Stimulated activated naive CD8-positive, alpha-beta T cell treated with anti-CD3 and anti-CD28 coated beads, Interleukin-15, Interleukin-2, amounts not matched to agents 100 ng/mL and 50 ng/mL, for 24 hours (primary cell): Measurements from ENCODE around the gene ZFYVE28.

Source experiments
- H3K27ac Mint-ChIP-seq: one replicate; pipeline ENCODE4 v1.8.0; 2021; ENCODE audit warnings: mild to moderate bottlenecking, mixed read lengths
- H3K27me3 Mint-ChIP-seq: one replicate; pipeline ENCODE4 v1.8.0; 2021; ENCODE audit warnings: mixed read lengths
- H3K36me3 Mint-ChIP-seq: one replicate; pipeline ENCODE4 v1.8.0; 2021; ENCODE audit warnings: low read depth, mixed read lengths
- H3K4me1 Mint-ChIP-seq: one replicate; pipeline ENCODE4 v1.8.0; 2021; ENCODE audit warnings: low read depth, mixed read lengths
- H3K4me3 Mint-ChIP-seq: one replicate; pipeline ENCODE4 v1.8.0; 2021; ENCODE audit warnings: mild to moderate bottlenecking, mixed read lengths
- H3K9me3 Mint-ChIP-seq: one replicate; pipeline ENCODE4 v1.8.0; 2021; ENCODE audit warnings: mixed read lengths

Gene ZFYVE28

GRCh38 chr4:2261110-2261852 is 157.2 kb downstream of the ZFYVE28 start:
- no peaks in the 10 kb centered on the region for H3K36me3 Mint-ChIP-seq
- no peaks in the 10 kb centered on the region for H3K9me3 Mint-ChIP-seq
- no peaks in the 10 kb centered on the region for H3K27me3 Mint-ChIP-seq
- H3K27ac Mint-ChIP-seq, result no peak overlapping the region
- H3K4me1 Mint-ChIP-seq, result no peaks in the 10 kb centered on the region
- peak overlapping the region; percentile 51 for H3K4me3 Mint-ChIP-seq

- Mint-ChIP-seq H3K36me3 (no peaks in the 10 kb centered on the region), H3K9me3 (no peaks in the 10 kb centered on the region), H3K27ac (no peak overlapping the region), H3K4me1 (no peaks in the 10 kb centered on the region), H3K27me3 (no peaks in the 10 kb centered on the region), H3K4me3 (peak overlapping the region; percentile 51)
These were observed 157.9 kb downstream of the ZFYVE28 start for GRCh38 chr4:2260344-2261109.

GRCh38 chr4:2259541-2260343 is 158.7 kb downstream of the ZFYVE28 start:
- H3K27me3 Mint-ChIP-seq, result no peaks in the 10 kb centered on the region
- H3K36me3 Mint-ChIP-seq, result no peaks in the 10 kb centered on the region
- H3K4me3 Mint-ChIP-seq, result peak overlapping the region; percentile 51
- no peak overlapping the region for H3K27ac Mint-ChIP-seq
- no peaks in the 10 kb centered on the region for H3K4me1 Mint-ChIP-seq
- no peaks in the 10 kb centered on the region for H3K9me3 Mint-ChIP-seq

- Mint-ChIP-seq H3K36me3 (no peaks in the 10 kb centered on the region), H3K27ac (no peak overlapping the region), H3K4me1 (no peaks in the 10 kb centered on the region), H3K4me3 (no peak overlapping the region), H3K27me3 (no peaks in the 10 kb centered on the region), H3K9me3 (no peaks in the 10 kb centered on the region)
These were observed 159.4 kb downstream of the ZFYVE28 start for GRCh38 chr4:2259036-2259540.

GRCh38 chr4:2258091-2259035 is 160.1 kb downstream of the ZFYVE28 start:
- no peaks in the 10 kb centered on the region for H3K9me3 Mint-ChIP-seq
- H3K4me3 Mint-ChIP-seq, result no peak overlapping the region
- no peaks in the 10 kb centered on the region for H3K27me3 Mint-ChIP-seq
- no peak overlapping the region for H3K27ac Mint-ChIP-seq
- H3K36me3 Mint-ChIP-seq, result no peaks in the 10 kb centered on the region
- H3K4me1 Mint-ChIP-seq, result no peaks in the 10 kb centered on the region

- no peaks in the 10 kb centered on the region for H3K4me1 Mint-ChIP-seq
- no peaks in the 10 kb centered on the region for H3K9me3 Mint-ChIP-seq
- no peak overlapping the region for H3K27ac Mint-ChIP-seq
- no peaks in the 10 kb centered on the region for H3K27me3 Mint-ChIP-seq
- H3K4me3 Mint-ChIP-seq, result no peak overlapping the region
- H3K36me3 Mint-ChIP-seq, result no peaks in the 10 kb centered on the region
These were observed 160.9 kb downstream of the ZFYVE28 start for GRCh38 chr4:2257361-2258081.

- no peaks in the 10 kb centered on the region for H3K4me1 Mint-ChIP-seq
- H3K36me3 Mint-ChIP-seq, result no peaks in the 10 kb centered on the region
- H3K27me3 Mint-ChIP-seq, result no peaks in the 10 kb centered on the region
- no peak overlapping the region for H3K27ac Mint-ChIP-seq
- H3K9me3 Mint-ChIP-seq, result no peaks in the 10 kb centered on the region
- no peak overlapping the region for H3K4me3 Mint-ChIP-seq
These were observed 161.7 kb downstream of the ZFYVE28 start for GRCh38 chr4:2256781-2257191.

GRCh38 chr4:2256156-2256731 is 162.2 kb downstream of the ZFYVE28 start:
- Mint-ChIP-seq H3K36me3 (no peaks in the 10 kb centered on the region), H3K4me3 (no peak overlapping the region), H3K9me3 (no peaks in the 10 kb centered on the region), H3K4me1 (no peaks in the 10 kb centered on the region), H3K27ac (no peak overlapping the region), H3K27me3 (no peaks in the 10 kb centered on the region)

GRCh38 chr4:2255501-2256155 is 162.8 kb downstream of the ZFYVE28 start:
- Mint-ChIP-seq H3K9me3 (no peaks in the 10 kb centered on the region), H3K27me3 (no peaks in the 10 kb centered on the region), H3K4me1 (no peaks in the 10 kb centered on the region), H3K27ac (no peak overlapping the region), H3K4me3 (no peak overlapping the region), H3K36me3 (no peaks in the 10 kb centered on the region)

- Mint-ChIP-seq H3K4me3 (no peak overlapping the region), H3K27me3 (no peaks in the 10 kb centered on the region), H3K36me3 (no peaks in the 10 kb centered on the region), H3K9me3 (no peaks in the 10 kb centered on the region), H3K27ac (no peak overlapping the region), H3K4me1 (no peaks in the 10 kb centered on the region)
These were observed 163.6 kb downstream of the ZFYVE28 start for GRCh38 chr4:2254665-2255500.

GRCh38 chr4:2253160-2254084 is 165.0 kb downstream of the ZFYVE28 start:
- no peak overlapping the region for H3K27ac Mint-ChIP-seq
- no peaks in the 10 kb centered on the region for H3K27me3 Mint-ChIP-seq
- H3K4me3 Mint-ChIP-seq, result no peak overlapping the region
- H3K36me3 Mint-ChIP-seq, result no peaks in the 10 kb centered on the region
- H3K4me1 Mint-ChIP-seq, result no peaks in the 10 kb centered on the region
- no peaks in the 10 kb centered on the region for H3K9me3 Mint-ChIP-seq
